H54 (cell line): Measurements from ENCODE around the gene USPL1.

Experiments
- DNase-seq: peaks from one replicate; pipeline ENCODE4 v3.0.0; 2011; ENCODE audit warnings: low spot score, mixed read lengths; ENCODE audit not compliant: insufficient read length
- FAIRE-seq: peaks from 3 replicates; lab custom pipeline; 2011; peaks lifted over from hg19 to GRCh38; lab: Jason Lieb, UNC
- POLR2A ChIP-seq: IDR thresholded peaks from 2 replicates; pipeline ENCODE4 v1.6.1; 2011; ENCODE audit warnings: low read depth, mild to moderate bottlenecking, low read length

Gene USPL1

DNA sequence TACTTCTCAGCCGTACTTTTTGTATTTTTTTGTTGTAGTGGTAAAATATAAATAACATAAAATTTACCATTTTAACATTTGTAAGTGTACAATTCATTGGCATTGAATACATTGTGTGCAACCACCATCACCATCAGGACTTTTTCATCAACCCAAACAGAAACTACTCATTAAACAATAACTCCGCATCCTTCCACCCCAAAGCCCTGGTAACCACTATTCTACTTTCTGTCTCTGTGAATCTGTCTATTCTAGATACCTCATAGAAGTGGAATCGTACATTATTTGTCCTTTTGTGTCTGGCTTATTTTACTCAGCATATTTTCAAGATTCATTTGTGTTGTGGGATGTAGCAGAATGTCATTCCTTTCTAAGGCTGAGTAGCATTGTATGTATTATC, 38.5 kb downstream of the USPL1 start:
- TF ChIP-seq POLR2A, result no peak
- FAIRE-seq (no peak), DNase-seq (no peak)

DNA sequence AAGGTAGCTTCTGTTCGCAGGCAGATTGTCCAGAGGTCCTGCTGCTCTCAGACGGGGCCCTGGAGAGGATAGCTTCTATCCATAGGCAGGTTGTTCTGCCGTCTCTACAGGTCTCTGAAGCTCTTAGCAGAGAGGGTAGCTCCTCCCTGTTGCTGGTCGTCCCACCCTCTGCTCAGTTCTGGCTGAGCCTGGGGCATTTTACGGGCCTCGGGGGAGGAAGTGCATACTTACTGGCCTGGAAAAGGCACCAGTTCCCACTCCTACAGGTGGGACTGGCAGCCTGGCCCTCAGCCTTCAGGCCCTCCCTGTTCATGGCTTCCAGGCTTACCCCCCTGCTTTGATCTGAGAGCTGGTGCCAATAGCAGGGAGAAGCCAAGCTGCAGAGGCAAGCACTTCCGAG, 42.3 kb downstream of the USPL1 start:
- DNase-seq, result no peak
- FAIRE-seq, result no peak
- no peak for TF ChIP-seq POLR2A

DNA sequence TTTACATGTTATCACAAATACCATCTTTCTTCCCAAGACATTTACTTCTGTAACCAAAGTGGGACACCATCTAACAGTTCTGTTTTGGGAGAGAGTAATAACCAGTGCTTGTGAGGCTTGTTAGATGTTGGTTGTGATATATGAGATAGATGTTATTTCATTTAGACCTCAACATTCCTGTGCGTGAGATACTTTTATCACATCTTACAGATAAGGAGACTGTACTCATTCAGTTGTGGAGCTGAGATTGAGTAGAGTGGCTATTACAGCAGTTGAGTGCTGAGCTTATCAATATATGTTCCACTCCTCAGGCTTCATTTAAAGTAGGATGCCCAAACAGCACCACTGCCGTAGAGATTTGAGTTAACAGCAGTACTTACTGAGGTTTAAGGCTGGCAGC, 43.1 kb downstream of the USPL1 start:
- no peak for TF ChIP-seq POLR2A
- FAIRE-seq (no peak), DNase-seq (no peak)

DNA sequence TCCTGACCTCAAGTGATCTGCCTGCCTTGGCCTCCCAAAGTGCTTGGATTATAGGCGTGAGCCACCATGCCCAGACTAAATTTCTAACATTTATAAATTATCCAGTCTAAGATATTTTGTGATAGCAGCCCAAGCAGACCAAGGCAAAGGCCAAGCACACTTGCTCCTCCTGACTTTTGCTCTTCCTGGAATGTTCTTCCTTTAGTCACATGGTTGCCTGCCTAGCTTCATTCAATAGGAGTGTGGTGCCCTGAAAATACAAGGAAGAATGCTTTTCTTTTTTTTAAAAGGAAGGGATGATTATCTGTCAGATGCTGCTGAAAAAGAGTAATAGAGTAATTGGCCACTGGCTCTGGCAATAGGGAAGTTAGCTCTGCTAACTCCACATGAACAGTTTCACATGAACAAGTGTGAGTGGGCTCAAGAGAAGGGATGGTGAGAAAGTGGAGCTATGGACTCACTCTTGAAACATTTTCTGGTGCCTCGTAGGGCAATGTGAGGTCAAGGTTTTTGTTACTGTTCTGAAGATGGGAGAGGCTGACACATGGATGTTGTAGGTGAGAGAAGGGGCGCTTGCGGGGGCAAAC, 47.1 kb downstream of the USPL1 start:
- FAIRE-seq, result no peak
- no peak for TF ChIP-seq POLR2A
- DNase-seq, result no peak

DNA sequence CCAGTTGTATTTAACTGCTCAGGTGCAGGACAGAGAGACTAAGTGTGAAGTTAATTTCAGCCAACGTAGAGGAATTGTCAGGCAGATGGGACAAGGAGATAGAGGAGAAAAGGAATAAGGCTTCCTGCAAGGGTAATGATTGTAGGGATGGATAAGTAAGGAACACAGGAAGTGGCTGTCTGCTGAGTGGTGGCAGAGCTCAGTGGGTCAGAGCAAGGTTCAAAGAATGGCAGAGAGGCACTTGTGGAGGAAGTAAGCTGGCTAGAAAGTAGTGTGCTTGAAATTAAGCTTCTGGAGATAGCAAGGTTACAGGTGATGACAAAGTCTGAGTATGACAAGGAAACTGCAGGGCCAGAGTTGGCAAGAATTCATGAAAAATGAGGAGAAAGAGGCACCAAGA, 47.9 kb downstream of the USPL1 start:
- FAIRE-seq (no peak), DNase-seq (no peak)
- no peak for TF ChIP-seq POLR2A

DNA sequence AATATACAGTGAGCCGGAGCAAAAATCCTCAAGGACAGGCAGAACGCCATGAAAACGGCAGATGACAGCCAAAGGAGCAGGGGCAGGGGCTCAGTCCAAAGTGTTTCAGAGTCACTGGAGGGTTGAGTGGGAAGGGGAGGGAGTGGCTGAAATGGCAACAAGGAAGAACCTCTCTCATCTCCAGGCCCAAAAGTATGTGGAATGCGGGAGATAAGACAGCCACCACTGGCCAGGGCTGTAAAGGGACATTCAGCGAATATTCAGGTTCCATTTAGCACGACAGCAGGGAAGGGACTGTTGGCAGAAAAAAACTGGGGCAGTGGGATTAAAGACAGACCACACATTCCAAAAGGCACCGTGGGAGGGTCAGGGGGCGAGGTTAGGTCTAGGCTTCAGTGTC, 48.4 kb downstream of the USPL1 start:
- DNase-seq, result no peak
- no peak for TF ChIP-seq POLR2A
- FAIRE-seq, result no peak

DNA sequence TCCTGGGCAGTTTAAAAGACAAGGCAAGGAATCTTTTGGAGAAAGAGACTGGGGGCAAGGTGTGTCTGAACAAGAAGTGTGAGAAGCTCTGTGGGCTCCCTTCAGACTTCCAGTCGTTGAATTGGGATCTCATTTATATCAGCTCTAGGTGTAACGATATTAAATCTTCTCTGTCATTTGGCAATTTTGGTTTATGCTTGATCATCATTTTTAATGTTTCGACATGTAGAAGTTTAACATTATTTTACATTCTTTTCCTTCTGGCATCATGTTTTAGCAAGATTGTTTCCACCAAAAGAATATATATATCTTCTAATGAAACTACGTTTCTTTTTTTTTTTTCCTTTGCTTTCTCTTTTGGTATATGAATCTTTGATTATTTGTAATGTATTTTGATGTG, 49.3 kb downstream of the USPL1 start:
- no peak for DNase-seq
- TF ChIP-seq POLR2A, result no peak
- no peak for FAIRE-seq

DNA sequence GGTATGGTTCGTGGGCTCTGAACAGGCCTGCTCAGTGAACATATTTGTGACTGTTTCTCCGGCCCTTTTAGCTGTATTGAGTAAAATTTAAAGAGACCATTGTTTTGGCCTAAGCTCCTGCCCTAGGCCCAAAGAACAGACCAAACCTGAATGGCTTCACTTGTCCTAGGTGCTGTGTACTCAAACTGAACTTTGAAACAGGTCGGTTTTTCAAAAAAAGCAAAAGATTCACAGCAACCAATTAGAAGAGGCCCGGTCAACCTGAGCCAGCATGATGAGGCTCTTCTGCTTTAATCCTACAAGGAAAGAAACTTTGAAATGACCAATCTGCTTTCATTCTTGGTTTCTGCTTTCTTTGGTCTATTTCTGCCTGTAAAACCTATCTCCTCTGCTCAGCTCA, 50.6 kb downstream of the USPL1 start:
- DNase-seq (no peak), FAIRE-seq (no peak)
- no peak for TF ChIP-seq POLR2A

DNA sequence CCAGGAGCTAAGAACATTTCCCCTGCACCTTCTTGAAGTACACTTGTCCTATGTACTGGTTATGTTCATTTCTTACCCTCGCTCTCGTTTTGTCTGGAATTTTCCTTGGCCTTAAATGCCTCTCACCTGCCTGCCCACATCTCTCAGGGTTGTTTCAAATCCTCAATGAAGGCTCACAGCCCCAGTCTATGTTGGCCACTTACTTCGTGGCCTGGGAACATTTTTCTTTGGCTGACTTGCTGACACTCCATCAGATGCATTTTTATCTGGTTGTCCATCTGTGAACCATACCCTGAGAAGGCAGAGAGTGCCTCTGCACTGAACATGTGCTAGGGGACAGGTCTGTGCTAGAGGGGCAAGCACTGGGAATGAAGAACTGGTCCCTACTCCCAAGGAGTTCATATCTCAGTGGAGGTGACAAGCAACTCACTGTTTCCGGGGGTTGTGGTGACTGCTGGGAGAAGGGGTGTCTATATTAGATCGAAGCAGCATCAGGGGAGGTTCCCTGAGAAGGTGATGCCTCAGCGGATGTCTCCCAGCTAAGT, 53.6 kb downstream of the USPL1 start:
- no peak for DNase-seq
- FAIRE-seq, result no peak
- no peak for TF ChIP-seq POLR2A

DNA sequence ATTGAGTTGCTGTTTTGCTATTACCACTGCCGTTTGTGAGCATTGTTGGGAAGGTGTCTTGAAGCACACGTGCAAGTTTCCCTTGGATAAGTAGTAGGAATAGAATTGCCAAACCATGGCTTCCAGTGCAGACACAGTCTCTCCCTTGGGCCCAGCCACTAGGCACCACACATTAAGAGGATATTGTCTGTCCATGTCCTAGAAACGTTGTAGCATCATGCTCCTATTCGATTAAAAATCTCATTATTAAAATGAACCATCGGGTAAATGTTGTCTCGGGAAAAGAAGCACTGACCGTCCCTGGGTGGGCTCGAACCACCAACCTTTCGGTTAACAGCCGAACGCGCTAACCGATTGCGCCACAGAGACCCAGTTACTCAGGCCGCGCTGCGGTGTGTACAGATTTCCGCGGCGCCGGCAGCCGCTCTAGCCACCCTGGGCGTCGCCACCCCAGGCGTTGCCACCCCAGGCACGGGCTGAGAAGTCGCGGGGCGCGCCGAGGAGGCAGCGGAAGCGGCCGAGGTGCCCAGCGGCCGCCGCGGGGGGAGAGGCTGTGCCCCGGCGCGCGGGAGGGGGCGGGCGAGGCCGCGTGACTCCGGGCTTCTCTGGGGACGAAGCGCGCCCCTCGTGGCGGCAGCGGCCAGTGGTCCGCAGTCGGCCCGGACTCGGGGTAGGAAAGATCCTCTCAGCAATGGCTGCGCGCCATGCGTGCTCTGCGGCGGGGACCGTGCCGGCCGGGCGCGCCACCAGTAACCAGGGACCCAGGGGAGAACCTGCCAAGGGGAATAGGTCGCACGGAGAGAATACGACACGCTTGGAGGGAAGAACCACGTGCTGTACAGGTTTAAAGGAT, 56.2 kb downstream of the USPL1 start:
- FAIRE-seq, result peak; percentile 60

DNA sequence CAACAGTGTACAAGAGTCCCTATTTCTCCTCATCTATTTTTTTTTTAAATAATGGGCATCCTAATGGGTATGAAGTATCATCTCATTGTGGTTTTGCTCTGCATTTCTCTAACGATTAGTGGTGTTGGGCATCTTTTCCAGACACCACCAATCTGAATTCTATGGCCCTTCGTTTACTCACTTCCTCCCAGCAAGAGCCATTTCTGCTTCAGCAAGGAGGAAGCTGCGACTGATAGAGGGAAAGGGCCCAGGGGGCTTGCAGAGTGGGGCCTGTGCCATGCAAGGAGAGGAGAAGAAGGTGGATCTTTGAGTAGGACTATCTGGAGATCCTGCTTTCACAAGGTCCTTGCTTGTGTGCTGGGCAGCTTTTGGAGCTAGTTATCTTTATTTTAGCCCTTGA, 58.0 kb downstream of the USPL1 start:
- no peak for FAIRE-seq
- no peak for DNase-seq
- no peak for TF ChIP-seq POLR2A

More for the DNA sequence above, 56.2 kb downstream of the USPL1 start:
- no peak for TF ChIP-seq POLR2A
- peak; percentile 67 for DNase-seq

DNA sequence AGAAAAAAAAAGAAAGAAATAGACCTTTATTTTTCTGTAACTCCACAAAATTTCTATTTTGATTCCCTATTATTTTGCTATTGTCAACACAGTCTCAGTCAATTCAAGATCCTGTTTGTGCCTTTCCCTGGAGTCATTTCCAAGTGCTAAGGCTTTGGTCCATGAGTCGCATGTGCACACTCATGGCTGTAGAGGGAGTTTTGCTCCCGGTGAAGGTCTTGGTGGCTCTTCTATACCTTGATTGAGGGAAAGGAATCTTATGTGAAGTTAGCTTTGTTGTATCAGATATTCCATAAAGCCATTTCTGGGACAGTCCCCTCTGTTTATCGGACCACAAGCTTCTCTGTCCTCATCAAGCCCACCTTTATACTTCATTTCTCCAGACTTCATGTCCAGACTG, 59.0 kb downstream of the USPL1 start:
- DNase-seq, result peak; percentile 11
- no peak for FAIRE-seq
- no peak for TF ChIP-seq POLR2A

DNA sequence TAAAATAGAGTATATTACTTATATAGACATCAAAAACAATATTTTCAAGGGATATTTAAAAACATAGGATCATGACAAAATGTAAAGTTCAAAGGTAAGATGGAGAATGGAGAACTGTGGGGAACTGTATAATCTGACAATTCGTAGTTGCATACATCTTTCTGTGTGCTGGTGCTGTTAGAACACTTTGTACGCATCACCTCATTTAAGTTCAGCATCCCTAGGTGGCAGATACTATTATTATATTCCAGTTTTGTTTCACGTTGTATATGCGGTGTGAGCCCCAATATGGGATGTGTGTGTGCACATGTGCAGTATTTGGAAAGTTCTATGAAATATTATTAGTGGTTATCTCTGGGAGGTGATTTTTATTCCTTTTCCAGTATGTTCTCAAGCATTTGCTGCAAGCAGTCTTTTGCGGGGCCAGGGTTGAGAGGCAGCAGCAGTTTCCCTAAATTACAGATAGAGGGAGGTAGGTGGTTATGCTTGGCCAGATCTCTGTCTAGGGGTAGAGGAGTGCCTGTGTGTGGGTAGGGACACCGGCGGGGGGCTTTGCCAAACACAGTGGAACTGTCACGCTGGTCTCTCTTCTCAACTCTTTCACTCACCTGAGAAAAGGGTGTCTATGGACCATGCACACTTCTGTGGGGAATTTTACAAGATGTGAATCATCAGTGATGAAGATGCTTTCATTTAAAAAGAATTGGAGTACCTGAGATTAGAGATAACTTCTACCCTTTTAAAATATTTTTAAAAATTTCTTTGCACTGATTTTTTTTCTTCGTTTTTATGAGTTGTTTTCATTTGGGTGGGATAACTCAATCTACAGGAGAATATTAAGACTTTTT, 62.0 kb downstream of the USPL1 start:
- no peak for TF ChIP-seq POLR2A
- no peak for FAIRE-seq
- DNase-seq, result no peak

DNA sequence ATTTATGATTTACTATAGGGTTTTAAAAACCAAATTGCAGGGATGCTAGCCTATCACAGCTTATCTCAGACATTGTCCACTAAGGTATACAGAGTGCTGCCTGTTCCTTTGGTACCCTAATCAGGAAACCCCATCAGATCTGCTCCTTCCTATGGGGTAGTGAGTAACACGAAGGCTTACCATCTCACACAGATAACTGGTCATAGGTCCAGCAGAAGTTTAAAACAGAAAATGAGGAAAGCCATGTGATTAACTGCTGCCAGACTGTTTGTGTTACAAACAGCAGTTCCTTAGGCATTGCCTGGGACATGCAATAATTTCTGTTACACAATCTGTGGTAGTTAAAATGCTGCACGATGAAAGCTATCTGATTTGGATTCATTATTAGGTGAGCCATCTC, 64.1 kb downstream of the USPL1 start:
- FAIRE-seq (no peak), DNase-seq (no peak)
- TF ChIP-seq POLR2A, result no peak
